Muscle of leg (tissue), 11 donors: ENCODE results near the gene ARMC2. TPM values are rescaled to one million over a fixed set of nuclear protein-coding genes. Genes with fewer than 3 reads are reported as not detected.

ENCODE experiments used
- DNase-seq: peaks from one replicate; pipeline ENCODE4 v3.0.0; 2013
- H3K27ac ChIP-seq: one replicate; pipeline ENCODE4 v1.5.1; 2013; ENCODE audit warnings: mild to moderate bottlenecking, low read length, control low read depth
- H3K27me3 ChIP-seq: one replicate; pipeline ENCODE4 v1.6.1; 2013; ENCODE audit warnings: low read length; ENCODE audit not compliant: control insufficient read depth, insufficient read depth
- H3K36me3 ChIP-seq: one replicate; pipeline ENCODE4 v1.6.1; 2013; ENCODE audit warnings: low read length; ENCODE audit not compliant: control insufficient read depth, insufficient read depth
- H3K4me1 ChIP-seq: one replicate; pipeline ENCODE4 v1.6.1; 2013; ENCODE audit warnings: low read length; ENCODE audit not compliant: control insufficient read depth, insufficient read depth
- H3K4me3 ChIP-seq: one replicate; pipeline ENCODE4 v1.5.1; 2013; ENCODE audit warnings: low read length, control low read depth
- H3K9me3 ChIP-seq: replicated peaks from 2 replicates; pipeline ENCODE4 v1.6.1; 2013; ENCODE audit warnings: low read depth, low read length; ENCODE audit not compliant: control insufficient read depth
- WGBS: methylation state at CpG from one replicate; pipeline ENCODE4 v1.1.5; 2013; ENCODE audit warnings: missing lambda C conversion rate; ENCODE audit not compliant: insufficient coverage; 5-methylcytosine and 5-hydroxymethylcytosine counted together
- polyA plus RNA-seq, 8 donors: library from polyadenylated mRNA; unstranded; fragments of 120-200 nt; gene quantifications; one replicate each; pipeline versions ENCODE4 v1.2.1 to v1.2.3, GENCODE V29; 2013; ENCODE audit warnings: inconsistent platforms in 1 of 8, low replicate concordance in 1 of 8; ENCODE audit not compliant: insufficient read length in 8 of 8, insufficient read depth in 1 of 8
- total RNA-seq: library from RNA; stranded (reverse); fragments of 120-200 nt; gene quantifications from one replicate; pipeline ENCODE4 v1.2.4, GENCODE V29; 2013

Gene ARMC2
- total and polyA plus RNA-seq, 9 donors = 3.6 to 8.9 (median 5.8) TPM

- Histone ChIP-seq H3K27me3 (no peaks in the 10 kb centered on the region), H3K4me1 (no peaks in the 10 kb centered on the region), H3K4me3 (no peak overlapping the region), H3K9me3 (peaks cover 16% of the 10 kb centered on the region), H3K36me3 (peaks cover 10% of the 10 kb centered on the region), H3K27ac (no peak overlapping the region)
- DNase-seq = no peak
- 75% methylated on average over 4 of the region's 10 CpGs for WGBS
Observed at GRCh38 chr6:108982154-108983113, 134.2 kb downstream of the ARMC2 start.

DNA sequence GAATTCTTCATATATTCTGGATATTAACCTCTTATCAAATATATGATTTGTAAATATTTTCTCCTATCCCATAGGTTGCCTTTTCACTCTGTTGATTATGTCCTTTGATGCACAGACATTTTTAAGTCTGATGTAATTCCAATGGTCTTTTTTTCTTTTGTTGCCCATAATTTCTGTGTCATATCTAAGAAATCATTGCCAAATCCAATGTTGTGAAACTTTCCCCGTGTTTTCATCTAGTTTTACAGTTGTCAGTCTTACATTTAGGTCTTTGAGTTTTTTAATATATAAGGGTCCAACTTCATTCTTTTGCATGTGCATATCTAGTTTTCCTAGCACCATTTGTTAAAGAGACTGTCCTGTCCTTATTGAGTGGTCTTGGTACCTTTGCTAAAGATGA, 134.9 kb downstream of the ARMC2 start:
- no peak for DNase-seq
- Histone ChIP-seq H3K36me3 (peaks cover 11% of the 10 kb centered on the region), H3K27me3 (no peaks in the 10 kb centered on the region), H3K4me1 (no peaks in the 10 kb centered on the region), H3K9me3 (peaks cover 16% of the 10 kb centered on the region), H3K4me3 (no peak overlapping the region), H3K27ac (no peak overlapping the region)
- no CpG with 5 or more reads among the region's 1 CpG for WGBS

DNA sequence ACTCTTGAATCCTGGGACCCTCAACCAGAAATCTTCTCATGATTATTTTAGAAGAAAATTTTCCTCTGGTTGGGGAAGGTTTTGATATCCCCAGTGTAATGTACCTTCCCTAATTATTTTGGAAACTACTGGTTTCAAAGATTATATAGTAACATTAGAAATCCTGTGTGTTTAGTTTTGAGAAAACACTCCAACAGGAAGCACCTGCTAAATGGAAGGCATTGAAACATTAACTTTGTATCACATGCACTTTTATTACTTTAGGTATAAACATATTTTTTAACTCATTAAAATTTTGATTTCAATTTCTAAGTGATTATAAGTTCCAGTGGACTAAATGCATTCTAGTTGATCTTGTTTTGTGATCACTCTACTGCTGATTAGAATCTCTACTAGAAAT, 137.1 kb downstream of the ARMC2 start:
- DNase-seq = no peak
- Histone ChIP-seq H3K36me3 (peaks cover 23% of the 10 kb centered on the region), H3K27ac (no peak overlapping the region)

GRCh38 chr6:108987156-108987555, 138.9 kb downstream of the ARMC2 start:
- Histone ChIP-seq H3K27ac (no peak overlapping the region), H3K27me3 (no peaks in the 10 kb centered on the region), H3K36me3 (peaks cover 38% of the 10 kb centered on the region), H3K4me3 (no peak overlapping the region), H3K9me3 (peaks cover 8% of the 10 kb centered on the region), H3K4me1 (no peaks in the 10 kb centered on the region)
- DNase-seq = no peak

More for the DNA sequence above, 137.1 kb downstream of the ARMC2 start:
- peaks cover 9% of the 10 kb centered on the region for H3K9me3 ChIP-seq
- no peak overlapping the region for H3K4me3 ChIP-seq
- H3K4me1 ChIP-seq = no peaks in the 10 kb centered on the region
- H3K27me3 ChIP-seq = no peaks in the 10 kb centered on the region

DNA sequence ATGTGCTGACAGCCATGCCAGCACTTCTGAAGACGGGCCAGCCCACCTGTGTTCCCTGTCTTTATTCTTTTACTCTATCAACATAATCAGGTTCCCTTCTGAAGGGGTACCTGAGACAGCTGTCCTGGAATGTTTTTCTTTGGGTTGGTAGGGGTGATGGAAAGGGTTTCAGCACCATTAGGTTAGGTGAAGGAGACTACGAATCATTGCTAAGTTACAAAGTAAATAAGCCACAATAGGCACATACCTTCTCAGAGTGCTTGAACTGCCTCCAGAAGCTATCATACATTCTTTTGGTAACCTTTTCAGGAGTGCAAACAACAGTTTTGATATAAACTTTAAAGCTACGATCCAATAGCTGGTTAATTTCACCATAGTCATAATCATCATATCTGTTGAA, 140.1 kb downstream of the ARMC2 start:
- peaks cover 6% of the 10 kb centered on the region for H3K9me3 ChIP-seq
- no peaks in the 10 kb centered on the region for H3K27me3 ChIP-seq
- no peaks in the 10 kb centered on the region for H3K4me1 ChIP-seq
- no peak overlapping the region for H3K27ac ChIP-seq
- DNase-seq = no peak
- H3K4me3 ChIP-seq = no peak overlapping the region
- WGBS = 88% methylated on average over 1 of the region's 3 CpGs
- peaks cover 39% of the 10 kb centered on the region for H3K36me3 ChIP-seq

GRCh38 chr6:108988765-108989164, 140.5 kb downstream of the ARMC2 start:
- Histone ChIP-seq H3K4me1 (no peaks in the 10 kb centered on the region), H3K27ac (no peak overlapping the region), H3K4me3 (no peak overlapping the region), H3K27me3 (no peaks in the 10 kb centered on the region), H3K36me3 (peaks cover 40% of the 10 kb centered on the region), H3K9me3 (peaks cover 1% of the 10 kb centered on the region)
- WGBS = 100% methylated on average over 3 of the region's 5 CpGs
- no peak for DNase-seq

GRCh38 chr6:108989700-108990099, 141.5 kb downstream of the ARMC2 start:
- no peak for DNase-seq
- no peaks in the 10 kb centered on the region for H3K9me3 ChIP-seq
- H3K36me3 ChIP-seq = peaks cover 38% of the 10 kb centered on the region
- H3K4me1 ChIP-seq = no peaks in the 10 kb centered on the region
- 92% methylated on average over 2 of the region's 3 CpGs for WGBS
- no peak overlapping the region for H3K27ac ChIP-seq
- H3K4me3 ChIP-seq = no peak overlapping the region
- no peaks in the 10 kb centered on the region for H3K27me3 ChIP-seq

- H3K9me3 ChIP-seq = no peaks in the 10 kb centered on the region
- no peak overlapping the region for H3K27ac ChIP-seq
- no peak overlapping the region for H3K4me3 ChIP-seq
- WGBS = 60% methylated on average over 1 of the region's 3 CpGs
- H3K4me1 ChIP-seq = no peaks in the 10 kb centered on the region
- H3K27me3 ChIP-seq = no peaks in the 10 kb centered on the region
- DNase-seq = no peak
- H3K36me3 ChIP-seq = peaks cover 38% of the 10 kb centered on the region
Observed at GRCh38 chr6:108993876-108994275, 145.7 kb downstream of the ARMC2 start.

GRCh38 chr6:108995296-108995695, 147.1 kb downstream of the ARMC2 start:
- H3K4me1 ChIP-seq = no peaks in the 10 kb centered on the region
- H3K27me3 ChIP-seq = no peaks in the 10 kb centered on the region
- DNase-seq = no peak
- H3K9me3 ChIP-seq = no peaks in the 10 kb centered on the region
- H3K27ac ChIP-seq = no peak overlapping the region
- peaks cover 35% of the 10 kb centered on the region for H3K36me3 ChIP-seq
- H3K4me3 ChIP-seq = no peak overlapping the region

DNA sequence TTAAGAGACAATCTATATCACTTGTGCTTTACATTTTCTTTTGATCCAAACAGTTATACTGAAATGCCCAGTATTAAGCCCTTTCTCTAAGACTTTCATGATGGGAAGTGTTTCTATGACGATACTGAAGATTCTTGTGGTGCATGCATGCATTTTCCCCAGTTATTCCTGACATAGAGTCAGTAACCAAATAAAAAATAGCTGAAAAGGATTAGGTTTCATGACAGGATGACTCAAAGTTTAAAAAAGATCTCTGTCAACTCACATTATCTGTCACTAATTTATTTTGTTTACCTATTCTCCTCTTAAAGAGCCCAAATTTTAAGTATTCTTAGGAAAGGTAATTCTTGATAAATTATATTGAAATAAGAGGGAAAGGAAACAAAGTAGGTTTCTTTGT, 148.0 kb downstream of the ARMC2 start:
- Histone ChIP-seq H3K27me3 (no peaks in the 10 kb centered on the region), H3K36me3 (peaks cover 28% of the 10 kb centered on the region), H3K4me3 (no peak overlapping the region), H3K4me1 (no peaks in the 10 kb centered on the region), H3K27ac (no peak overlapping the region), H3K9me3 (no peaks in the 10 kb centered on the region)
- WGBS = no CpG with 5 or more reads among the region's 1 CpG
- DNase-seq = no peak
